ENCODE data around the gene PRKN.

Gene PRKN

DNA sequence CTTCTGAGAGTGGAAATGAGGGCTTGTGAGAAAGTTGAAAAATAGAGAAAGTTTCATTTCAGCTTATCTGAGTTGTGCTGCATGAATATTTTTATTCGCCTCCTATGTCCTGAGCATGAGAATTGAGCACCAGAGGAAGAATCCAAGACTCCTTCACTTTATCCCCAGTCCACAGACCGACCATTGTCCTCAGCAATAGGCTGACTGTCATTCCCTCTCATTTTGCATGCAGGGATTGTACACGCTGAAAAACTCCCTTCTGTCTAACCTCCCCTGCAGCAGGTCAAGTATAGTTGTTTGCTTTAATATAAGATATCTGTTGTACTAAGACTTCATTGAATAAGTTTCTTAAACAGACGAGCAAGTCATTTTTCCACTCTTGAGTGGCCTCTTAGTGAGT is 437.6 kb downstream of the PRKN start:
- no peaks in the 10 kb centered on the region for H3K4me1 ChIP-seq (ENCODE audit: low read length)
- no peak overlapping the region for H3K9ac ChIP-seq (ENCODE audit: low read length)
- no peaks in the 10 kb centered on the region for H3K79me2 ChIP-seq (ENCODE audit: low read length)
- H3K36me3 ChIP-seq (replicated peaks; ENCODE audit: insufficient read depth, low read length) = no peaks in the 10 kb centered on the region
- no peak for DNase-seq
- H3K27ac ChIP-seq (ENCODE audit: low read length) = no peak overlapping the region
- no peaks in the 10 kb centered on the region for H4K20me1 ChIP-seq (ENCODE audit: insufficient read depth, low read length)
- H3K9me2 ChIP-seq (replicated peaks; ENCODE audit: insufficient read depth, low read length) = no peaks in the 10 kb centered on the region
- H3K4me2 ChIP-seq (ENCODE audit: low read depth, low read length) = no peak overlapping the region
- no peaks in the 10 kb centered on the region for H3K9me3 ChIP-seq (replicated peaks; ENCODE audit: insufficient read depth, low read length)
- H3F3A ChIP-seq (ENCODE audit: insufficient read depth, low read length) = no peaks in the 10 kb centered on the region
- H2AFZ ChIP-seq (ENCODE audit: low read length) = no peak overlapping the region
- TF ChIP-seq EZH2 (optimal IDR thresholded peaks at IDR 0.05; ENCODE audit: low read depth, low read length) (no peak), EZH2phosphoT487 (IDR thresholded peaks at IDR 0.05; ENCODE audit: low read length) (no peak)
- TF ChIP-seq, protein P1, sequence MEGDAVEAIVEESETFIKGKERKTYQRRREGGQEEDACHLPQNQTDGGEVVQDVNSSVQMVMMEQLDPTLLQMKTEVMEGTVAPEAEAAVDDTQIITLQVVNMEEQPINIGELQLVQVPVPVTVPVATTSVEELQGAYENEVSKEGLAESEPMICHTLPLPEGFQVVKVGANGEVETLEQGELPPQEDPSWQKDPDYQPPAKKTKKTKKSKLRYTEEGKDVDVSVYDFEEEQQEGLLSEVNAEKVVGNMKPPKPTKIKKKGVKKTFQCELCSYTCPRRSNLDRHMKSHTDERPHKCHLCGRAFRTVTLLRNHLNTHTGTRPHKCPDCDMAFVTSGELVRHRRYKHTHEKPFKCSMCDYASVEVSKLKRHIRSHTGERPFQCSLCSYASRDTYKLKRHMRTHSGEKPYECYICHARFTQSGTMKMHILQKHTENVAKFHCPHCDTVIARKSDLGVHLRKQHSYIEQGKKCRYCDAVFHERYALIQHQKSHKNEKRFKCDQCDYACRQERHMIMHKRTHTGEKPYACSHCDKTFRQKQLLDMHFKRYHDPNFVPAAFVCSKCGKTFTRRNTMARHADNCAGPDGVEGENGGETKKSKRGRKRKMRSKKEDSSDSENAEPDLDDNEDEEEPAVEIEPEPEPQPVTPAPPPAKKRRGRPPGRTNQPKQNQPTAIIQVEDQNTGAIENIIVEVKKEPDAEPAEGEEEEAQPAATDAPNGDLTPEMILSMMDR (IDR thresholded peaks at IDR 0.05; ENCODE audit: low read length) = no peak
- H3K27me3 ChIP-seq (replicated peaks; ENCODE audit: insufficient read depth, low read length) = no peaks in the 10 kb centered on the region
- H3K4me3 ChIP-seq (ENCODE audit: low read length) = no peak overlapping the region

DNA sequence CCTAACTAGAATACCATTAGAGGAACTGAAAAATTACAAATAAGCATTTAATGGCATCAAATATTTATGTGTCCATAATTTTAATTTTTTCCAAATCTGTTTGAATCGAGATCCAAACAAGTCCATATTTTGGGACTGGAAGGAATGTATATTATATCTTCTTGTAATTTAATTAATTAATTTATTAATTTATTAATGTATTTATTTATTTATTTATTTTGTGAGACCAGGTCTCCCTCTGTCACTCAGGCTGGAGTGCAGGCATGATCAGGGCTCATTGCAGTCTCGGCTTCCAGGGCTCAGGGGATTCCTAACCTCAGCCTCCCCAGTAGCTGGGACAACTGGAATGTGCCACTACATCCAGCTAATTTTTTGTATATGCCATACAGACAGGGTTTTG is 453.6 kb downstream of the PRKN start:
- H3K36me3 ChIP-seq (replicated peaks; ENCODE audit: insufficient read depth, low read length) = no peaks in the 10 kb centered on the region
- no peak overlapping the region for H3K4me3 ChIP-seq (ENCODE audit: low read length)
- no peaks in the 10 kb centered on the region for H3K79me2 ChIP-seq (ENCODE audit: low read length)
- no peaks in the 10 kb centered on the region for H3K9me3 ChIP-seq (replicated peaks; ENCODE audit: insufficient read depth, low read length)
- DNase-seq = no peak
- no peaks in the 10 kb centered on the region for H3F3A ChIP-seq (ENCODE audit: insufficient read depth, low read length)
- no peaks in the 10 kb centered on the region for H3K27me3 ChIP-seq (replicated peaks; ENCODE audit: insufficient read depth, low read length)
- no peaks in the 10 kb centered on the region for H3K9me2 ChIP-seq (replicated peaks; ENCODE audit: insufficient read depth, low read length)
- H3K27ac ChIP-seq (ENCODE audit: low read length) = no peak overlapping the region
- H3K4me1 ChIP-seq (ENCODE audit: low read length) = no peaks in the 10 kb centered on the region
- no peak overlapping the region for H2AFZ ChIP-seq (ENCODE audit: low read length)
- no peaks in the 10 kb centered on the region for H4K20me1 ChIP-seq (ENCODE audit: insufficient read depth, low read length)
- no peak overlapping the region for H3K9ac ChIP-seq (ENCODE audit: low read length)
- H3K4me2 ChIP-seq (ENCODE audit: low read depth, low read length) = no peak overlapping the region
- TF ChIP-seq, protein P1 (IDR thresholded peaks at IDR 0.05; ENCODE audit: low read length) = no peak
- TF ChIP-seq EZH2 (optimal IDR thresholded peaks at IDR 0.05; ENCODE audit: low read depth, low read length) (no peak), EZH2phosphoT487 (IDR thresholded peaks at IDR 0.05; ENCODE audit: low read length) (no peak)

DNA sequence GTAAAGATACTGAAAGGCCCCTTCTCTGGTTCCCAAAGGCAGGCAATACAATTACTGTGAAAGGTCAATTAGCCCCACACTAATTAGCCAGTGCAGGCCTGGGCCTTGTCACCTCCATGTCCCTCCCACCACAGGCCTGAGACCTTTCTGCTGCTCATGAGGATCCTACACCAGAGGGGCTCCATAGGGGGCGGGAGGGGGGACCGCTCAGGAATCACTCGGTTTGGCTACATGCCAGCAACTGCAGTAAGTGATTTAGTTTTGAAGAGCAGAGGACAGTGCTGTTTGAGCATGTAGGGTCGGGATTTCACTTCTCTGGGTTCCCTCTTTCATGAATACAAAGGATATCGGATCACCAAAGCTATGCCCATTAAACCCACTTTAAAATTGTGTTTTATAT is 455.6 kb downstream of the PRKN start:
- no peaks in the 10 kb centered on the region for H3K9me2 ChIP-seq (replicated peaks; ENCODE audit: insufficient read depth, low read length)
- no peaks in the 10 kb centered on the region for H3K4me1 ChIP-seq (ENCODE audit: low read length)
- H3K9ac ChIP-seq (ENCODE audit: low read length) = no peak overlapping the region
- H3K9me3 ChIP-seq (replicated peaks; ENCODE audit: insufficient read depth, low read length) = no peaks in the 10 kb centered on the region
- TF ChIP-seq, protein P1 (IDR thresholded peaks at IDR 0.05; ENCODE audit: low read length) = no peak
- TF ChIP-seq EZH2phosphoT487 (IDR thresholded peaks at IDR 0.05; ENCODE audit: low read length) = no peak
- no peak for TF ChIP-seq EZH2 (optimal IDR thresholded peaks at IDR 0.05; ENCODE audit: low read depth, low read length)
- no peaks in the 10 kb centered on the region for H3K36me3 ChIP-seq (replicated peaks; ENCODE audit: insufficient read depth, low read length)
- no peaks in the 10 kb centered on the region for H3K79me2 ChIP-seq (ENCODE audit: low read length)
- no peaks in the 10 kb centered on the region for H3F3A ChIP-seq (ENCODE audit: insufficient read depth, low read length)
- H3K27me3 ChIP-seq (replicated peaks; ENCODE audit: insufficient read depth, low read length) = no peaks in the 10 kb centered on the region
- no peaks in the 10 kb centered on the region for H4K20me1 ChIP-seq (ENCODE audit: insufficient read depth, low read length)
- no peak overlapping the region for H3K4me3 ChIP-seq (ENCODE audit: low read length)
- no peak overlapping the region for H3K4me2 ChIP-seq (ENCODE audit: low read depth, low read length)
- DNase-seq = no peak
- no peak overlapping the region for H3K27ac ChIP-seq (ENCODE audit: low read length)
- no peak overlapping the region for H2AFZ ChIP-seq (ENCODE audit: low read length)
